Heart right ventricle (tissue), 16 donors: ENCODE results near the gene MACROH2A1. TPM values are rescaled to one million over a fixed set of nuclear protein-coding genes. Genes with fewer than 3 reads are reported as not detected.

Experiments used
- ATAC-seq, 8 donors: fragments of 200-7000 bp; cut with Tn5 transposase; one replicate each; pipeline ENCODE4 v1.9.1; 2020; ENCODE audit warnings: mild to moderate bottlenecking in 8 of 8, moderate library complexity in 8 of 8, moderate number of reproducible peaks in 1 of 8
- DNase-seq, 2 donors: peaks; one replicate each; pipeline ENCODE4 v3.0.0-alpha.2; 2020
- H3K27ac ChIP-seq, 10 donors: fragments of 200-600 bp; sonication (generic) in 2 of 10; one replicate each; pipeline versions ENCODE4 v1.5.0 to v1.8.0; 2020 to 2022; ENCODE audit warnings: mild to moderate bottlenecking in 3 of 10
- H3K27me3 ChIP-seq, 7 donors: fragments of 200-600 bp; one replicate each; pipeline ENCODE4 v1.8.0; 2021 to 2022; ENCODE audit warnings: mild to moderate bottlenecking in 2 of 7
- H3K36me3 ChIP-seq, 9 donors: fragments of 200-600 bp; sonication (generic) in 1 of 9; one replicate each; pipeline versions ENCODE4 v1.5.0 to v1.8.0; 2020 to 2022; ENCODE audit warnings: mild to moderate bottlenecking in 2 of 9
- H3K4me1 ChIP-seq, 9 donors: fragments of 200-600 bp; sonication (generic) in 1 of 9; one replicate each; pipeline versions ENCODE4 v1.5.0 to v1.8.0; 2020 to 2022; ENCODE audit warnings: mild to moderate bottlenecking in 4 of 9
- H3K4me3 ChIP-seq, 10 donors: fragments of 200-600 bp; sonication (generic) in 2 of 10; one replicate each; pipeline versions ENCODE4 v1.5.0 to v1.8.0; 2020 to 2022; ENCODE audit warnings: mild to moderate bottlenecking in 7 of 10, moderate library complexity in 2 of 10
- H3K9me3 ChIP-seq, 11 donors: fragments of 200-600 bp in 10 of 11; sonication (generic) in 2 of 11; one replicate each; pipeline versions ENCODE4 v1.5.0 to v1.8.0; 2013 to 2022; ENCODE audit warnings: mild to moderate bottlenecking in 2 of 11, control low read depth in 1 of 11, moderate library complexity in 1 of 11
- WGBS, 2 donors: extraction: QIAGEN DNeasy Blood & Tissue Kit; methylation state at CpG; one replicate each; pipeline ENCODE4 v1.1.7; 2013; ENCODE audit warnings: inconsistent platforms in 1 of 2; 5-methylcytosine and 5-hydroxymethylcytosine counted together
- intact Hi-C, 10 donors: fragments of 100-400 bp; cut with DNase I; formaldehyde crosslinking; loops; one replicate each; pipeline versions ENCODE4 v1.11.1 to v1.14.2; 2022
- polyA plus RNA-seq, 2 donors: library from polyadenylated mRNA; stranded (reverse); fragments of 200-250 nt; gene quantifications; one replicate each; pipeline ENCODE4 v1.2.3, GENCODE V29; 2013
- total RNA-seq, 10 donors: library from RNA; stranded (reverse); fragmentation: NEBNext Ultra II Directional in 3 of 10; extraction: Animal tissue kit (Norgen Biotek cat#: 25700) in 3 of 10; gene quantifications; one replicate each; pipeline versions ENCODE4 v1.2.1 to v1.2.4, GENCODE V29; 2021 to 2023
- TF ChIP-seq, protein P1 (sequence below), 9 donors: fragments of 200-600 bp; sonication (generic) in 2 of 9; IDR thresholded peaks; one replicate each; pipeline versions ENCODE4 v1.5.0 to v1.8.0; 2021 to 2022; ENCODE audit warnings: antibody characterized with exemption in 9 of 9, mild to moderate bottlenecking in 5 of 9, moderate library complexity in 1 of 9
- donor health status: Arrhythmogenic right ventricular cardiomyopathy.
- donor health status: ischemic (EF 13 %, LVEDD 7.1; RV severe dilation, severe dysfunction).
- donor health status: healthy with polysubstance abuse.
- donor health status: DM: no; HTN: yes; CAD: no.
- donor health status: DM: no; HTN: no; CAD: no.
- donor health status: ischemic (EF 25% LVEDD 6.9; RV normal size, moderate dysfunction).
- donor health status: ischemic (EF 25% LVEDD 5.7; RV mildly dilated, moderate dysfunction).
- donor health status: healthy.
- donor health status: DM: yes; HTN: yes; CAD: no.
- donor health status: Ischemic cardiomyopathy.
- donor health status: ischemic (EF 35%, LVEDD 5.7; RV mildly dilated, moderate dysfunction).
- donor health status: nonischemic (EF 11% LVEDD 7.7; RV severe dilation, severe dysfunction).
- donor health status: DM: yes; HTN: yes; CAD: no.
- donor health status: PGD.
- donor health status: ischemic (EF 29% LVEDD 5.4; RV normal size, mild dysfunction).
- donor health status: nonischemic (EF 23%, LVEDD 6.1; RV moderate dilation, normal function).

Gene MACROH2A1
- total and polyA plus RNA-seq, 12 donors: 80.0 to 152 (median 101) TPM

DNA sequence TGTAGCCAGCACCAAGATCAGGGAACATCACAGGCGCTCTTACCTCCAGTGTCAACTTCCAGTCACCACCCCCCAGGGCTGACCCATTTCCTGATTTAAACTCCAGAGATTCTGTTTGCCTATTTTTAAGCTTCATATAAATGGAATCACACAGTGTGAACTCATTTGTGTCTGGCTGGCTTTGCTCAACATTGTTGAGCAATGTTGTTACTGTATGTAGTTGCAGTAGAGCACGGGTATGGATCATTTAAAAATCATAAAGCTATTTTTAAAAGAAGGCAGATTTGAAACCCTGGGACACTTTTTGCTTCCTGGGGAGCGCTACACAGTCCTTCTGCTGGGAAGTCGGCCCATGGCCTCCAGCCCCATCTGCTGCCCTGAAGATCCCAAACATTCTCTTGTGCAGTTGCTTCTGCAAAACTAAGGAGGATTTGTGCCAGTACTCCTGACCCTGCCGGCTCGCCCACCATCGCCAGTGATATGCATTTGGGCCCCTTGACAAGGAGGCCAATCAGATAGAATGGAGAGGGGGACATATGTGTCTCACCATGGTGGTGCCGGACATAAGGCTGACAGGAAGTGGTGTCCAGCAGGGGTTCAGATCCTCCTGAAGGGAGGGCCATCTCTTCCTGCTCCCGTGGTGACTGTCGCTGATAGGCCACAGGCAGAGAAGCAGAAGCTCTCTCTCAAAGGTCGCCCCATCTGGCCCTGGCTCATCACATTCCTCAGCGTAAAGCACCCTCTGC lies 34.8 kb upstream of the MACROH2A1 start:
- ATAC-seq (peak; percentile 9 to 52 (median 28)), DNase-seq (no peak)
- Histone ChIP-seq H3K4me3 (no peak overlapping the region), H3K9me3 (peaks cover 0 to 3% (median under 1%) of the 10 kb centered on the region in 11 donors), H3K36me3 (no peaks in the 10 kb centered on the region), H3K27ac (peak overlapping the region in 5 of 10 donors; percentile 37 to 70 (median 39)), H3K4me1 (peaks cover 3 to 69% (median 33%) of the 10 kb centered on the region in 9 donors), H3K27me3 (no peaks in the 10 kb centered on the region)
- intact Hi-C loops: no loop called here
- 49 to 52% methylated on average over 12 of the region's 12 CpGs for WGBS, 2 donors
- TF ChIP-seq, protein P1, sequence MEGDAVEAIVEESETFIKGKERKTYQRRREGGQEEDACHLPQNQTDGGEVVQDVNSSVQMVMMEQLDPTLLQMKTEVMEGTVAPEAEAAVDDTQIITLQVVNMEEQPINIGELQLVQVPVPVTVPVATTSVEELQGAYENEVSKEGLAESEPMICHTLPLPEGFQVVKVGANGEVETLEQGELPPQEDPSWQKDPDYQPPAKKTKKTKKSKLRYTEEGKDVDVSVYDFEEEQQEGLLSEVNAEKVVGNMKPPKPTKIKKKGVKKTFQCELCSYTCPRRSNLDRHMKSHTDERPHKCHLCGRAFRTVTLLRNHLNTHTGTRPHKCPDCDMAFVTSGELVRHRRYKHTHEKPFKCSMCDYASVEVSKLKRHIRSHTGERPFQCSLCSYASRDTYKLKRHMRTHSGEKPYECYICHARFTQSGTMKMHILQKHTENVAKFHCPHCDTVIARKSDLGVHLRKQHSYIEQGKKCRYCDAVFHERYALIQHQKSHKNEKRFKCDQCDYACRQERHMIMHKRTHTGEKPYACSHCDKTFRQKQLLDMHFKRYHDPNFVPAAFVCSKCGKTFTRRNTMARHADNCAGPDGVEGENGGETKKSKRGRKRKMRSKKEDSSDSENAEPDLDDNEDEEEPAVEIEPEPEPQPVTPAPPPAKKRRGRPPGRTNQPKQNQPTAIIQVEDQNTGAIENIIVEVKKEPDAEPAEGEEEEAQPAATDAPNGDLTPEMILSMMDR (IDR thresholded peaks at IDR 0.05): no peak

DNA sequence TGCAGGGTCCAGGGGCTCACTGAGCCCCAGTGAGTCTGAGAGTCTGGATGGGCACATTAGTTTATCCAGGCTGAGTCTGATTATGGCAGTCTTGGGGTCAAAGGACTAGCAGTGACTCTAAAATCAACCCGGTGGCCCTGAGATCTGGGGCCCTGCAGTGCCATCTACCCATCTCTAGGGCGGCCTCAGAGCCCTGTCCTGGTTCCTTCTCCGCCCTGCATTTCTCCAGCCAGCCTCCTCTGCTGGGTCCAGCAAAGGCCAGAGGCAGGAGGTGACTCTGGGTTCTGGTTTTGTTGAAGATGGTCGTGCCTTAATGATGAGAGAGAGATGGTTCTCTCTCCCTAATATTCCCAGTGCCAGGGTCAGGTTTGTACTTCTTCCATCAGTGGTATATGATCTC lies 33.1 kb upstream of the MACROH2A1 start:
- Histone ChIP-seq H3K36me3 (no peaks in the 10 kb centered on the region), H3K9me3 (peaks cover 0 to 14% (median 7%) of the 10 kb centered on the region in 11 donors), H3K4me1 (peaks cover 3 to 55% (median 22%) of the 10 kb centered on the region in 9 donors), H3K4me3 (no peak overlapping the region), H3K27me3 (no peaks in the 10 kb centered on the region), H3K27ac (no peak overlapping the region)
- 89 to 90% methylated on average over 4 of the region's 4 CpGs for WGBS, 2 donors
- ATAC-seq (no peak), DNase-seq (no peak)
- intact Hi-C loops: no loop called here
- TF ChIP-seq, protein P1 (IDR thresholded peaks at IDR 0.05): no peak

DNA sequence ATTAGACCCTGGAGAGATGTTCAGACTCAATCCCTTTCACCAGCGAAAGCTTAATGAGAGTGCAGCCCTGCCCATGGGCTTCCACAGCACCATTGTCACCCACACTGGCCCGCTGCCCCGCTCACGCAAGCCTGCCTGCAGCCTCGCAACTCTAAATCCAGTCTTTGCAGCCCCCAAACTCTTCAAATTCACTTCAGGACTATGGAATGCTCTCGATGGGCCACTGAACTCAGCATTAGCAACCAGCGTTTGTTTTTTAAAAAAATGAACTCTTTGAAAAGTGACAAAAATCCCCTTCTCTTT lies 31.1 kb upstream of the MACROH2A1 start:
- Histone ChIP-seq H3K9me3 (peaks cover 0 to 14% (median 7%) of the 10 kb centered on the region in 11 donors), H3K27me3 (no peaks in the 10 kb centered on the region), H3K4me3 (no peak overlapping the region), H3K27ac (peak overlapping the region in 1 of 10 donors; percentile 20), H3K36me3 (no peaks in the 10 kb centered on the region), H3K4me1 (peaks cover 3 to 59% (median 22%) of the 10 kb centered on the region in 9 donors)
- TF ChIP-seq, protein P1 (IDR thresholded peaks at IDR 0.05): no peak
- DNase-seq: no peak
- intact Hi-C loops: no loop called here
- no peak for ATAC-seq
- WGBS, 2 donors: 80 to 81% methylated on average over 7 of the region's 7 CpGs

DNA sequence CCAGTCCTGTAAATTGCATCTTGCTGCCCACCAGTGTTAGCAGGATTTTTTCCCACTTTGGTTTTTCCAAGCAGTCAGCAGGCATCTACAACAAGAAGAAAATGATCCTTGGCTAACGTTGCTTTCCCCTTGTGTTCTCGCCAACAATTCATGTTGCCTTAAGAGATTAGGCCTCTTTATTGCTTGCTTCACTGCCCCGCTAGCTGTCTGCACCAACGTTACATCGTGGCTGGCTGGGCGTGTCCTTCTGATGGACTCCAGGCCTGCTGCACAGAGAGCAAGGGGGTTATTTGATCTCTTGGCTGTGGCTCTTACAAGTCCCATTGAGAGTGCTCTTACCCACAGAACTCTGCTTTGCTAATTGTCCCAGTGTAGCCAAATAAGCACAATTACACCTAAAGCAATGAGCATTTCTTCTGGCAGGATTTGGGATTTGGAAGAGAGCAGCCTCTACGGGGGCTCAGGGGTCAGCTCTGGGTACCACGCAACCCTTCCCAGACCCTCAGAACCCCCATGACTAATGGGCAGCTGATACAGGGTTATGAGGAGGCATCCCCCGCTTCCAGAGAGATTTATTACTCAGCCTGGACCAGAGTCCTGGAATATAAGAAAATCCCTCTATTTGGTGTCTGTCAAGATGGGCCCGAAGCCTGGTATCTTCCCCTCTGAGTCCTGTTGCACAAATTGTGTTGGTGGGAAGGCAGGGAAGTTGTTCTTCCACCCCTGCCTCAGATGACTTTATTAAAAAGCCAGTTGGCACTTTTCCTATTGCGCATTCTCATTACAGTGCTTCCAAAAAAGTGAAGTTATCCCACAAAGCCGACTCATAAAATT lies 30.5 kb upstream of the MACROH2A1 start:
- 37 to 47% methylated on average over 12 of the region's 12 CpGs for WGBS, 2 donors
- TF ChIP-seq, protein P1 (IDR thresholded peaks at IDR 0.05): no peak

More for the DNA sequence above, 30.5 kb upstream of the MACROH2A1 start:
- intact Hi-C loops: loop anchor here in 5 of 10 donors (5.0 to 10.0 kb wide), 4 partner anchors 72 to 185 kb away; no protein-coding TSS in a partner anchor
- Histone ChIP-seq H3K9me3 (peaks cover 0 to 14% (median 7%) of the 10 kb centered on the region in 11 donors), H3K36me3 (no peaks in the 10 kb centered on the region), H3K27me3 (no peaks in the 10 kb centered on the region), H3K4me1 (peaks cover 3 to 59% (median 20%) of the 10 kb centered on the region in 9 donors), H3K27ac (peak overlapping the region in 7 of 10 donors; percentile 9 to 52 (median 15)), H3K4me3 (no peak overlapping the region)
- peak; percentile 67 to 76 for DNase-seq
- ATAC-seq: peak; percentile 82 to 93 (median 87)
